SK-N-SH treated with all-trans-retinoic acid at 6 μM for 48 hours (cell line): ENCODE measurements around the gene PDK3.

Experiments
- ARNTL ChIP-seq: fragments of 450-650 bp; formaldehyde crosslinking; IDR thresholded peaks from 2 replicates; pipeline ENCODE4 v1.5.0; 2020; ENCODE audit warnings: low read depth, mild to moderate bottlenecking, moderate library complexity, borderline replicate concordance
- CREB5 ChIP-seq: fragments of 250-450 bp; sonication (Bioruptor Pico); IDR thresholded peaks from 2 replicates; pipeline ENCODE4 v1.5.1; 2020; ENCODE audit warnings: low read depth, mild to moderate bottlenecking, moderate library complexity
- GLIS3 ChIP-seq: fragments of 250-450 bp; sonication (Bioruptor Pico); IDR thresholded peaks from 2 replicates; pipeline ENCODE4 v1.5.0; 2020; ENCODE audit warnings: mild to moderate bottlenecking, moderate library complexity
- OSR1 ChIP-seq: fragments of 250-450 bp; sonication (Bioruptor Pico); IDR thresholded peaks from 2 replicates; pipeline ENCODE4 v1.8.0; 2022; ENCODE audit warnings: moderate library complexity, mild to moderate bottlenecking, inconsistent platforms
- PPARA ChIP-seq: fragments of 250-450 bp; sonication (Bioruptor Pico); IDR thresholded peaks from 2 replicates; pipeline ENCODE4 v1.5.0; 2020; ENCODE audit warnings: mild to moderate bottlenecking, borderline replicate concordance
- RARB ChIP-seq: fragments of 250-450 bp; sonication (Bioruptor Pico); IDR thresholded peaks from 2 replicates; pipeline ENCODE4 v1.8.0; 2021; ENCODE audit warnings: mild to moderate bottlenecking, moderate library complexity
- TCF4 ChIP-seq: fragments of 250-450 bp; sonication (Bioruptor Pico); IDR thresholded peaks from 2 replicates; pipeline ENCODE4 v1.8.0; 2021; ENCODE audit warnings: mild to moderate bottlenecking, moderate library complexity, borderline replicate concordance
- TOX ChIP-seq: fragments of 250-450 bp; sonication (Bioruptor Pico); IDR thresholded peaks from 2 replicates; pipeline ENCODE4 v1.8.0; 2021; ENCODE audit warnings: mild to moderate bottlenecking, moderate library complexity, borderline replicate concordance
- ZFP3 ChIP-seq: fragments of 250-450 bp; sonication (Bioruptor Pico); IDR thresholded peaks from 2 replicates; pipeline ENCODE4 v1.5.0; 2020; ENCODE audit warnings: mild to moderate bottlenecking, moderate library complexity
- ZFP30 ChIP-seq: fragments of 450-650 bp; formaldehyde crosslinking; IDR thresholded peaks from 2 replicates; pipeline ENCODE4 v1.5.0; 2022; ENCODE audit warnings: mild to moderate bottlenecking, moderate library complexity
- ZNF70 ChIP-seq: fragments of 450-650 bp; formaldehyde crosslinking; IDR thresholded peaks from 2 replicates; pipeline ENCODE4 v1.5.0; 2020; ENCODE audit warnings: mild to moderate bottlenecking, moderate library complexity
- TF ChIP-seq, protein P1 (sequence below): fragments of 250-450 bp; sonication (Bioruptor Pico); IDR thresholded peaks from 2 replicates; pipeline ENCODE4 v1.8.0; 2020; ENCODE audit warnings: mild to moderate bottlenecking, moderate library complexity, borderline replicate concordance
- TF ChIP-seq, protein P2 (sequence below): fragments of 250-450 bp; sonication (Bioruptor Pico); IDR thresholded peaks from 2 replicates; pipeline ENCODE4 v1.5.1; 2021; ENCODE audit warnings: mild to moderate bottlenecking, moderate library complexity

GRCh38 chrX:24427747-24428019, 37.4 kb upstream of the PDK3 start:
- TF ChIP-seq, protein P1, sequence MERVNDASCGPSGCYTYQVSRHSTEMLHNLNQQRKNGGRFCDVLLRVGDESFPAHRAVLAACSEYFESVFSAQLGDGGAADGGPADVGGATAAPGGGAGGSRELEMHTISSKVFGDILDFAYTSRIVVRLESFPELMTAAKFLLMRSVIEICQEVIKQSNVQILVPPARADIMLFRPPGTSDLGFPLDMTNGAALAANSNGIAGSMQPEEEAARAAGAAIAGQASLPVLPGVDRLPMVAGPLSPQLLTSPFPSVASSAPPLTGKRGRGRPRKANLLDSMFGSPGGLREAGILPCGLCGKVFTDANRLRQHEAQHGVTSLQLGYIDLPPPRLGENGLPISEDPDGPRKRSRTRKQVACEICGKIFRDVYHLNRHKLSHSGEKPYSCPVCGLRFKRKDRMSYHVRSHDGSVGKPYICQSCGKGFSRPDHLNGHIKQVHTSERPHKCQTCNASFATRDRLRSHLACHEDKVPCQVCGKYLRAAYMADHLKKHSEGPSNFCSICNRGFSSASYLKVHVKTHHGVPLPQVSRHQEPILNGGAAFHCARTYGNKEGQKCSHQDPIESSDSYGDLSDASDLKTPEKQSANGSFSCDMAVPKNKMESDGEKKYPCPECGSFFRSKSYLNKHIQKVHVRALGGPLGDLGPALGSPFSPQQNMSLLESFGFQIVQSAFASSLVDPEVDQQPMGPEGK = no peak
- TF ChIP-seq OSR1 = no peak
- no peak for TF ChIP-seq TOX
- TF ChIP-seq PPARA (CRISPR knock-in tag) = no peak
- TF ChIP-seq TCF4 (CRISPR knock-in tag) = no peak
- no peak for TF ChIP-seq RARB (CRISPR knock-in tag)
- TF ChIP-seq CREB5 (CRISPR knock-in tag) = no peak
- no peak for TF ChIP-seq ARNTL (CRISPR knock-in tag)
- TF ChIP-seq, protein P2, sequence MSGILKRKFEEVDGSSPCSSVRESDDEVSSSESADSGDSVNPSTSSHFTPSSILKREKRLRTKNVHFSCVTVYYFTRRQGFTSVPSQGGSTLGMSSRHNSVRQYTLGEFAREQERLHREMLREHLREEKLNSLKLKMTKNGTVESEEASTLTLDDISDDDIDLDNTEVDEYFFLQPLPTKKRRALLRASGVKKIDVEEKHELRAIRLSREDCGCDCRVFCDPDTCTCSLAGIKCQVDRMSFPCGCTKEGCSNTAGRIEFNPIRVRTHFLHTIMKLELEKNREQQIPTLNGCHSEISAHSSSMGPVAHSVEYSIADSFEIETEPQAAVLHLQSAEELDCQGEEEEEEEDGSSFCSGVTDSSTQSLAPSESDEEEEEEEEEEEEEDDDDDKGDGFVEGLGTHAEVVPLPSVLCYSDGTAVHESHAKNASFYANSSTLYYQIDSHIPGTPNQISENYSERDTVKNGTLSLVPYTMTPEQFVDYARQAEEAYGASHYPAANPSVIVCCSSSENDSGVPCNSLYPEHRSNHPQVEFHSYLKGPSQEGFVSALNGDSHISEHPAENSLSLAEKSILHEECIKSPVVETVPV (CRISPR knock-in tag) = no peak
- TF ChIP-seq GLIS3 (CRISPR knock-in tag) = no peak
- no peak for TF ChIP-seq ZFP3 (CRISPR knock-in tag)
- no peak for TF ChIP-seq ZFP30 (CRISPR knock-in tag)
- no peak for TF ChIP-seq ZNF70 (CRISPR knock-in tag)
